WTC11 (cell line): ENCODE data around the gene ITGB4. TPM values are rescaled to one million over a fixed set of nuclear protein-coding genes. Genes with fewer than 3 reads are reported as not detected.

Experiments
- ATAC-seq: fragments of 200-7000 bp; cut with Tn5 transposase; 2 replicates; pipeline ENCODE4 v1.10.0; 2021; ENCODE audit warnings: mild to moderate bottlenecking, moderate library complexity
- CTCF ChIA-PET: fragments of 300-600 bp; sonication (Branson Sonifier 250); formaldehyde crosslinking; loops from one replicate; lab custom pipeline; 2021; ENCODE audit warnings: antibody characterized with exemption; lab: Charles Lee
- POLR2A ChIA-PET: fragments of 350-600 bp; sonication (Branson Sonifier 250); formaldehyde crosslinking; loops from one replicate; lab custom pipeline; 2021; ENCODE audit warnings: antibody characterized with exemption; lab: Charles Lee
- DNase-seq: peaks from one replicate; pipeline ENCODE4 v3.0.0; 2021; ENCODE audit warnings: low spot score
- H3K27ac Mint-ChIP-seq: 2 replicates; pipeline ENCODE4 v1.8.0; 2021; ENCODE audit warnings: mixed read lengths
- H3K27me3 Mint-ChIP-seq: 2 replicates; pipeline ENCODE4 v1.8.0; 2021; ENCODE audit warnings: low read depth, mild to moderate bottlenecking, moderate library complexity, mixed read lengths
- H3K36me3 Mint-ChIP-seq: 2 replicates; pipeline ENCODE4 v1.8.0; 2021; ENCODE audit warnings: mixed read lengths
- H3K4me1 Mint-ChIP-seq: 2 replicates; pipeline ENCODE4 v1.8.0; 2022; ENCODE audit warnings: mixed read lengths
- H3K4me3 Mint-ChIP-seq: 2 replicates; pipeline ENCODE4 v1.8.0; 2021; ENCODE audit warnings: mild to moderate bottlenecking, moderate library complexity, mixed read lengths
- H3K9me3 Mint-ChIP-seq: 2 replicates; pipeline ENCODE4 v1.8.0; 2021; ENCODE audit warnings: mixed read lengths
- ETV6 ChIP-seq: sonication (generic); formaldehyde crosslinking; IDR thresholded peaks from 2 replicates; pipeline ENCODE4 v1.8.1; 2022; ENCODE audit warnings: mild to moderate bottlenecking, missing genetic modification reagents
- GABPB1 ChIP-seq: sonication (generic); formaldehyde crosslinking; IDR thresholded peaks from 2 replicates; pipeline ENCODE4 v1.8.1; 2023; ENCODE audit warnings: mild to moderate bottlenecking, missing genetic modification reagents
- GRHL2 ChIP-seq: fragments of 250-450 bp; sonication (Bioruptor Pico); IDR thresholded peaks from 2 replicates; pipeline ENCODE4 v1.8.0; 2022; ENCODE audit warnings: mild to moderate bottlenecking, moderate library complexity; ENCODE audit not compliant: insufficient replicate concordance, severe bottlenecking
- GTF2I ChIP-seq: fragments of 250-450 bp; sonication (Bioruptor Pico); conservative IDR thresholded peaks from 2 replicates; pipeline ENCODE4 v1.4.0; 2021; ENCODE audit warnings: mild to moderate bottlenecking
- JUN ChIP-seq: sonication (generic); formaldehyde crosslinking; IDR thresholded peaks from 2 replicates; pipeline ENCODE4 v1.8.0; 2023; ENCODE audit warnings: mild to moderate bottlenecking, missing genetic modification reagents
- NR3C1 ChIP-seq: sonication (generic); formaldehyde crosslinking; conservative IDR thresholded peaks from 2 replicates; pipeline ENCODE4 v1.8.1; 2023; ENCODE audit warnings: low read depth, mild to moderate bottlenecking, missing genetic modification reagents
- SMAD3 ChIP-seq: sonication (generic); formaldehyde crosslinking; IDR thresholded peaks from 2 replicates; pipeline ENCODE4 v1.8.0; 2022; ENCODE audit warnings: missing genetic modification reagents, mild to moderate bottlenecking, borderline replicate concordance
- SOX15 ChIP-seq: fragments of 250-450 bp; sonication (Bioruptor Pico); IDR thresholded peaks from 2 replicates; pipeline ENCODE4 v1.9.0; 2021; ENCODE audit warnings: mild to moderate bottlenecking
- ZNF121 ChIP-seq: sonication (generic); formaldehyde crosslinking; IDR thresholded peaks from 2 replicates; pipeline ENCODE4 v1.8.0; 2023; ENCODE audit warnings: missing genetic modification reagents
- ZNF219 ChIP-seq: sonication (generic); formaldehyde crosslinking; IDR thresholded peaks from 2 replicates; pipeline ENCODE4 v1.8.0; 2023; ENCODE audit warnings: missing genetic modification reagents, mild to moderate bottlenecking, borderline replicate concordance
- ZNF317 ChIP-seq: sonication (generic); formaldehyde crosslinking; IDR thresholded peaks from 2 replicates; pipeline ENCODE4 v1.8.1; 2023; ENCODE audit warnings: low read depth, mild to moderate bottlenecking, moderate library complexity, missing genetic modification reagents, borderline replicate concordance
- ZNF396 ChIP-seq: fragments of 250-450 bp; sonication (Bioruptor Pico); IDR thresholded peaks from 2 replicates; pipeline ENCODE4 v1.8.0; 2021; ENCODE audit warnings: mild to moderate bottlenecking, moderate library complexity, borderline replicate concordance
- ZNF671 ChIP-seq: fragments of 250-450 bp; sonication (Bioruptor Pico); IDR thresholded peaks from 2 replicates; pipeline ENCODE4 v1.8.0; 2021; ENCODE audit warnings: mild to moderate bottlenecking
- total RNA-seq: library from RNA; stranded (reverse); gene quantifications from 3 replicates; pipeline ENCODE4 v1.2.3, GENCODE V29; 2021
- TF ChIP-seq, protein P1 (sequence below): sonication (generic); formaldehyde crosslinking; IDR thresholded peaks from 2 replicates; pipeline ENCODE4 v1.8.1; 2022; ENCODE audit warnings: low read depth, missing genetic modification reagents, borderline replicate concordance
- TF ChIP-seq, protein P2 (sequence below): sonication (generic); formaldehyde crosslinking; IDR thresholded peaks from 2 replicates; pipeline ENCODE4 v1.8.1; 2022; ENCODE audit warnings: mild to moderate bottlenecking, moderate library complexity, missing genetic modification reagents
- TF ChIP-seq, protein P3 (sequence below): fragments of 250-450 bp; sonication (Bioruptor Pico); conservative IDR thresholded peaks from 2 replicates; pipeline ENCODE4 v1.9.0; 2021; ENCODE audit warnings: mild to moderate bottlenecking
- TF ChIP-seq, protein P4 (sequence below): sonication (generic); formaldehyde crosslinking; IDR thresholded peaks from 2 replicates; pipeline ENCODE4 v1.8.1; 2022; ENCODE audit warnings: mild to moderate bottlenecking, missing genetic modification reagents, moderate library complexity, borderline replicate concordance
- TF ChIP-seq, protein P5 (sequence below): sonication (generic); formaldehyde crosslinking; IDR thresholded peaks from 2 replicates; pipeline ENCODE4 v1.8.0; 2022; ENCODE audit warnings: mild to moderate bottlenecking, missing genetic modification reagents
- TF ChIP-seq, protein P6 (sequence below): fragments of 250-450 bp; sonication (Bioruptor Pico); IDR thresholded peaks from 2 replicates; pipeline ENCODE4 v1.9.0; 2021; ENCODE audit warnings: mild to moderate bottlenecking
- TF ChIP-seq, protein P7 (sequence below): sonication (generic); formaldehyde crosslinking; IDR thresholded peaks from 2 replicates; pipeline ENCODE4 v1.8.1; 2022; ENCODE audit warnings: missing genetic modification reagents, borderline replicate concordance
- TF ChIP-seq, protein P8 (sequence below): fragments of 250-450 bp; sonication (Bioruptor Pico); IDR thresholded peaks from 2 replicates; pipeline ENCODE4 v2.1.2; 2022; ENCODE audit warnings: mild to moderate bottlenecking, moderate library complexity

The ITGB4 gene
- total RNA-seq, 1 experiment from 2014 or later = 9.5 TPM

DNA sequence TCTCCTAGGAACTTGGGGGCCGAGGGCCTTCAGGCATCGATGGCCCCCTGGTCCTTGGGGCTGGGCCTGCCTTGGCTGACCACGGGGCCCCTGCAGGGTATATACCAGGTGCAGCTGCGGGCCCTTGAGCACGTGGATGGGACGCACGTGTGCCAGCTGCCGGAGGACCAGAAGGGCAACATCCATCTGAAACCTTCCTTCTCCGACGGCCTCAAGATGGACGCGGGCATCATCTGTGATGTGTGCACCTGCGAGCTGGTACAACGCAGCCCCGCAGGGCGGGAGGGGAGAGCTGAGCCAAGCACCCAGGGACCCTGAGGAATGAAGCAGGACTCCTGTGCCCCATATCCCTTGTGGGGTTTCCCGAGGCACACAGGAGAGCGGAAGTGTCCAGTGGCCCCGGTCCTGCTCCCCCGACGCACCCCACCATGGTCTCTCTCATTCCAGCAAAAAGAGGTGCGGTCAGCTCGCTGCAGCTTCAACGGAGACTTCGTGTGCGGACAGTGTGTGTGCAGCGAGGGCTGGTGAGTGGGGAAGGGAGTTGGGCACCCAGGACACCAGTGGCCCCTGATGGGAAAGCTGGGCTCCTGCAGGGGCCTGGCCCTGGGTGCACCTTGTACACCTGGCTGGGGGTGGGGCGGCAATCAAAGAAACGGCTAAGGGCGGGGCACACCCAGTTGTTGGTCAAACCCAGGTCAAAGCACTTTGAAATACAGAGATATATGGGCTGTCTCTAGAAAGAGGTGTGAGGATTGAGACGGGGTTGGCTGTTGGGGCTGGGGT is 10.6 kb downstream of the ITGB4 start:
- Mint-ChIP-seq H3K4me1 (no peaks in the 10 kb centered on the region), H3K4me3 (no peak overlapping the region), H3K9me3 (no peaks in the 10 kb centered on the region), H3K27me3 (no peaks in the 10 kb centered on the region), H3K27ac (peak overlapping the region; percentile 36), H3K36me3 (no peaks in the 10 kb centered on the region)
- no peak for ATAC-seq
- no peak for DNase-seq
- ChIA-PET CTCF (interaction anchor here (0.6 to 13.2 kb wide), 7 partner anchors 11 to 130 kb away, joined by 3 to 105 read pairs (median 7); partner anchors contain the start of genes ITGB4 and SMIM5), POLR2A (interaction anchor here (0.6 to 1.1 kb wide), 2 partner anchors 11 to 107 kb away, joined by 3 read pairs; partner anchors contain the start of gene ITGB4)
- TF ChIP-seq NR3C1 (CRISPR knock-in tag) (no peak), GTF2I (no peak)
- TF ChIP-seq, protein P1, sequence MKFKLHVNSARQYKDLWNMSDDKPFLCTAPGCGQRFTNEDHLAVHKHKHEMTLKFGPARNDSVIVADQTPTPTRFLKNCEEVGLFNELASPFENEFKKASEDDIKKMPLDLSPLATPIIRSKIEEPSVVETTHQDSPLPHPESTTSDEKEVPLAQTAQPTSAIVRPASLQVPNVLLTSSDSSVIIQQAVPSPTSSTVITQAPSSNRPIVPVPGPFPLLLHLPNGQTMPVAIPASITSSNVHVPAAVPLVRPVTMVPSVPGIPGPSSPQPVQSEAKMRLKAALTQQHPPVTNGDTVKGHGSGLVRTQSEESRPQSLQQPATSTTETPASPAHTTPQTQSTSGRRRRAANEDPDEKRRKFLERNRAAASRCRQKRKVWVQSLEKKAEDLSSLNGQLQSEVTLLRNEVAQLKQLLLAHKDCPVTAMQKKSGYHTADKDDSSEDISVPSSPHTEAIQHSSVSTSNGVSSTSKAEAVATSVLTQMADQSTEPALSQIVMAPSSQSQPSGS = no peak

DNA sequence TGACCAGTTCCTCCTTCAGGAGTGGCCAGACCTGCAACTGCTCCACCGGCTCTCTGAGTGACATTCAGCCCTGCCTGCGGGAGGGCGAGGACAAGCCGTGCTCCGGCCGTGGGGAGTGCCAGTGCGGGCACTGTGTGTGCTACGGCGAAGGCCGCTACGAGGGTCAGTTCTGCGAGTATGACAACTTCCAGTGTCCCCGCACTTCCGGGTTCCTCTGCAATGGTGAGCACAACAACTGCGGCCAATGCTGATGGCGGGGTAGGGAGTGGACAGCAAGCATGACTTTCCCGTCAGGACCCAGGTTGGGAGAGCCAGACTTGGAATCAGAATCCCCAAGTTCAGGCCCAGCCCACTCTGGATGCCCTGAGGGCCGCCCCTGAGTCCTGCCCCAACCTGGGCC is 12.2 kb downstream of the ITGB4 start:
- Mint-ChIP-seq H3K9me3 (no peaks in the 10 kb centered on the region), H3K27me3 (no peaks in the 10 kb centered on the region), H3K27ac (no peak overlapping the region; the same call in 1 of the 2 replicates), H3K4me3 (no peak overlapping the region), H3K4me1 (no peaks in the 10 kb centered on the region), H3K36me3 (no peaks in the 10 kb centered on the region)
- TF ChIP-seq ZNF219 (CRISPR knock-in tag) = no peak
- no peak for TF ChIP-seq ZNF121 (CRISPR knock-in tag)
- TF ChIP-seq JUN (CRISPR knock-in tag) = no peak
- TF ChIP-seq ZNF671 = no peak
- TF ChIP-seq, protein P2, sequence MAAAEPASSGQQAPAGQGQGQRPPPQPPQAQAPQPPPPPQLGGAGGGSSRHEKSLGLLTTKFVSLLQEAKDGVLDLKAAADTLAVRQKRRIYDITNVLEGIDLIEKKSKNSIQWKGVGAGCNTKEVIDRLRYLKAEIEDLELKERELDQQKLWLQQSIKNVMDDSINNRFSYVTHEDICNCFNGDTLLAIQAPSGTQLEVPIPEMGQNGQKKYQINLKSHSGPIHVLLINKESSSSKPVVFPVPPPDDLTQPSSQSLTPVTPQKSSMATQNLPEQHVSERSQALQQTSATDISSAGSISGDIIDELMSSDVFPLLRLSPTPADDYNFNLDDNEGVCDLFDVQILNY (CRISPR knock-in tag) = no peak
- TF ChIP-seq ZNF317 (CRISPR knock-in tag) = no peak
- TF ChIP-seq, protein P3, sequence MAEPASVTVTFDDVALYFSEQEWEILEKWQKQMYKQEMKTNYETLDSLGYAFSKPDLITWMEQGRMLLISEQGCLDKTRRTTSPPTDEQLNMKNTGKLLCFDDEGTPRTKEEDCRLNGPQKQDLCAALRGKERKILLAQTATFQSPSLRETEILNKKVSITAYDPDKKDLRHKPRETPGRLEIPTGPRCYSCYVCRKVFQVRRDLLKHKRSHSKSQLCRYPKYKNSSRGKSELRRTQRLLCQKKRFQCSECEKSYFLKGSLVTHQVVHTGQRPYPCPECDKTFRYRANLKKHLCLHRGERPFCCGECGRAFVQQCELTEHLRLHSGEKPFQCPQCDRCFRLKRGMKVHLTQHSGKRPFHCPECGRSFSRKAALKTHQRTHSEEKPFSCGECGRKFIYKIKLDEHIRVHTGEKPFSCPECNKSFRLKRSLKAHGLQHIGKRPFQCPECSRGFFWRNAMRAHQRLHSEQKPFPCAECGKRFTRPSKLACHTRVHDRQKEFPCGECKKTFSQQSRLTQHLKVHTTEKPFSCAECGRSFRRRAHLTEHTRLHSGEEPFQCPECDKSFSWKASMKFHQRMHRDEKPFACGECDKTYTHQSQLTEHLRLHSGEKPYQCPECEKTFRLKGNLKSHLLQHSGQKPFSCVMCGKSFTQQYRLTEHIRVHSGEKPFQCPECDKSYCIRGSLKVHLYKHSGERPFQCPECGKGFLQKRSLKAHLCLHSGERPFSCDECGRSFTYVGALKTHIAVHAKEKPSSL = no peak
- TF ChIP-seq, protein P4, sequence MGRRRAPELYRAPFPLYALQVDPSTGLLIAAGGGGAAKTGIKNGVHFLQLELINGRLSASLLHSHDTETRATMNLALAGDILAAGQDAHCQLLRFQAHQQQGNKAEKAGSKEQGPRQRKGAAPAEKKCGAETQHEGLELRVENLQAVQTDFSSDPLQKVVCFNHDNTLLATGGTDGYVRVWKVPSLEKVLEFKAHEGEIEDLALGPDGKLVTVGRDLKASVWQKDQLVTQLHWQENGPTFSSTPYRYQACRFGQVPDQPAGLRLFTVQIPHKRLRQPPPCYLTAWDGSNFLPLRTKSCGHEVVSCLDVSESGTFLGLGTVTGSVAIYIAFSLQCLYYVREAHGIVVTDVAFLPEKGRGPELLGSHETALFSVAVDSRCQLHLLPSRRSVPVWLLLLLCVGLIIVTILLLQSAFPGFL (CRISPR knock-in tag) = no peak
- TF ChIP-seq ZNF396 (CRISPR knock-in tag) = no peak
- no peak for TF ChIP-seq GRHL2 (CRISPR knock-in tag)
- no peak for TF ChIP-seq ETV6
- TF ChIP-seq, protein P5, sequence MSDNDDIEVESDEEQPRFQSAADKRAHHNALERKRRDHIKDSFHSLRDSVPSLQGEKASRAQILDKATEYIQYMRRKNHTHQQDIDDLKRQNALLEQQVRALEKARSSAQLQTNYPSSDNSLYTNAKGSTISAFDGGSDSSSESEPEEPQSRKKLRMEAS (CRISPR knock-in tag) = no peak
- TF ChIP-seq, protein P6, sequence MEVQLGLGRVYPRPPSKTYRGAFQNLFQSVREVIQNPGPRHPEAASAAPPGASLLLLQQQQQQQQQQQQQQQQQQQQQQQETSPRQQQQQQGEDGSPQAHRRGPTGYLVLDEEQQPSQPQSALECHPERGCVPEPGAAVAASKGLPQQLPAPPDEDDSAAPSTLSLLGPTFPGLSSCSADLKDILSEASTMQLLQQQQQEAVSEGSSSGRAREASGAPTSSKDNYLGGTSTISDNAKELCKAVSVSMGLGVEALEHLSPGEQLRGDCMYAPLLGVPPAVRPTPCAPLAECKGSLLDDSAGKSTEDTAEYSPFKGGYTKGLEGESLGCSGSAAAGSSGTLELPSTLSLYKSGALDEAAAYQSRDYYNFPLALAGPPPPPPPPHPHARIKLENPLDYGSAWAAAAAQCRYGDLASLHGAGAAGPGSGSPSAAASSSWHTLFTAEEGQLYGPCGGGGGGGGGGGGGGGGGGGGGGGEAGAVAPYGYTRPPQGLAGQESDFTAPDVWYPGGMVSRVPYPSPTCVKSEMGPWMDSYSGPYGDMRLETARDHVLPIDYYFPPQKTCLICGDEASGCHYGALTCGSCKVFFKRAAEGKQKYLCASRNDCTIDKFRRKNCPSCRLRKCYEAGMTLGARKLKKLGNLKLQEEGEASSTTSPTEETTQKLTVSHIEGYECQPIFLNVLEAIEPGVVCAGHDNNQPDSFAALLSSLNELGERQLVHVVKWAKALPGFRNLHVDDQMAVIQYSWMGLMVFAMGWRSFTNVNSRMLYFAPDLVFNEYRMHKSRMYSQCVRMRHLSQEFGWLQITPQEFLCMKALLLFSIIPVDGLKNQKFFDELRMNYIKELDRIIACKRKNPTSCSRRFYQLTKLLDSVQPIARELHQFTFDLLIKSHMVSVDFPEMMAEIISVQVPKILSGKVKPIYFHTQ (CRISPR knock-in tag) = no peak
- no peak for TF ChIP-seq GABPB1 (CRISPR knock-in tag)
- TF ChIP-seq SOX15 (CRISPR knock-in tag) = no peak
- TF ChIP-seq, protein P7, sequence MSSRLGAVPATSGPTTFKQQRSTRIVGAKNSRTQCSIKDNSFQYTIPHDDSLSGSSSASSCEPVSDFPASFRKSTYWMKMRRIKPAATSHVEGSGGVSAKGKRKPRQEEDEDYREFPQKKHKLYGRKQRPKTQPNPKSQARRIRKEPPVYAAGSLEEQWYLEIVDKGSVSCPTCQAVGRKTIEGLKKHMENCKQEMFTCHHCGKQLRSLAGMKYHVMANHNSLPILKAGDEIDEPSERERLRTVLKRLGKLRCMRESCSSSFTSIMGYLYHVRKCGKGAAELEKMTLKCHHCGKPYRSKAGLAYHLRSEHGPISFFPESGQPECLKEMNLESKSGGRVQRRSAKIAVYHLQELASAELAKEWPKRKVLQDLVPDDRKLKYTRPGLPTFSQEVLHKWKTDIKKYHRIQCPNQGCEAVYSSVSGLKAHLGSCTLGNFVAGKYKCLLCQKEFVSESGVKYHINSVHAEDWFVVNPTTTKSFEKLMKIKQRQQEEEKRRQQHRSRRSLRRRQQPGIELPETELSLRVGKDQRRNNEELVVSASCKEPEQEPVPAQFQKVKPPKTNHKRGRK (CRISPR knock-in tag) = no peak
- TF ChIP-seq SMAD3 (CRISPR knock-in tag) = no peak
- TF ChIP-seq, protein P8, sequence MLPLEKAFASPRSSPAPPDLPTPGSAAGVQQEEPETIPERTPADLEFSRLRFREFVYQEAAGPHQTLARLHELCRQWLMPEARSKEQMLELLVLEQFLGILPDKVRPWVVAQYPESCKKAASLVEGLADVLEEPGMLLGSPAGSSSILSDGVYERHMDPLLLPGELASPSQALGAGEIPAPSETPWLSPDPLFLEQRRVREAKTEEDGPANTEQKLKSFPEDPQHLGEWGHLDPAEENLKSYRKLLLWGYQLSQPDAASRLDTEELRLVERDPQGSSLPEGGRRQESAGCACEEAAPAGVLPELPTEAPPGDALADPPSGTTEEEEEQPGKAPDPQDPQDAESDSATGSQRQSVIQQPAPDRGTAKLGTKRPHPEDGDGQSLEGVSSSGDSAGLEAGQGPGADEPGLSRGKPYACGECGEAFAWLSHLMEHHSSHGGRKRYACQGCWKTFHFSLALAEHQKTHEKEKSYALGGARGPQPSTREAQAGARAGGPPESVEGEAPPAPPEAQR = no peak
- DNase-seq = no peak
- ATAC-seq = no peak
- ChIA-PET POLR2A (no interaction called here), CTCF (interaction anchor here (0.9 to 13.2 kb wide), 3 partner anchors 15 to 100 kb away, joined by 6 to 105 read pairs (median 18); partner anchors contain the start of gene SMIM5)
